Adrenal gland (tissue), 5 donors: Measurements from ENCODE around the gene RFX1.

Source experiments
- POLR2A ChIP-seq, 2 donors: fragments of 450-650 bp; IDR thresholded peaks; one replicate each; pipeline ENCODE4 v1.6.1; 2017; ENCODE audit warnings: antibody characterized with exemption in 2 of 2, mild to moderate bottlenecking in 2 of 2, moderate library complexity in 1 of 2
- TF ChIP-seq, protein P1 (sequence below), 6 experiments: fragments of 450-650 bp in 4 of 6; fragments of 200-600 bp in 2 of 6; sonication (generic) in 1 of 6; IDR thresholded peaks; 1 replicate in 5 of 6; 2 replicates in 1 of 6; pipeline versions ENCODE4 v1.5.1 to v1.8.0; 2016 to 2021; ENCODE audit warnings: antibody characterized with exemption in 6 of 6, mild to moderate bottlenecking in 2 of 6, moderate library complexity in 1 of 6
- donor health status: DM: no; HTN: no; CAD: no.

DNA sequence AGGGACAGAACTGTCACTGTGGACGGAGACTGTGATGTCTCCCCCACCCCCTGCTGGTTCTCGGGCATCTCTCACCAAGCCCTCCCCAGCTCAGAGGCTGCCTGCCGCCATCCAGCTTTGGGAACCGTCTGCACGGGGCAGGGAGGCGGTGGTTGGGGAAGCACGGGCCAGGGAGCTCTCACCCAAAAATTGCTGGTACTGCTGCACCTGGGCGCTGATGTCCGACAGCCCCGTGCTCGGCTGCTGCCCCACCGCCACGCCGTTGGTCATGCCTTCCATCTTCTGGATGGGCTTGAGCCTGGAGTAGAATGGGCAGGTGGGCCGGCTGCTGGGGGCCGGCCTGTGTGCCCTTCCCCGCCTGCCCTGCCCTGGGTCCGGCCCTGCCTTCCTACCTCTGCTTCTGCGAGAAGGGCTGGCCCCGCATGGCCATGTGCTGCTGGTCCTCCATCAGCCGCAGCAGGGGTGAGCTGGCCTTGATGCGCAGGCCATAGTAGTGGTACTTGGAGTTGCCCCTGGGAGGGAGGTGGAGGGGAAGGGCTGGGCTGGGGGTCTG, 37.7 kb downstream of the RFX1 start:
- TF ChIP-seq, protein P1, sequence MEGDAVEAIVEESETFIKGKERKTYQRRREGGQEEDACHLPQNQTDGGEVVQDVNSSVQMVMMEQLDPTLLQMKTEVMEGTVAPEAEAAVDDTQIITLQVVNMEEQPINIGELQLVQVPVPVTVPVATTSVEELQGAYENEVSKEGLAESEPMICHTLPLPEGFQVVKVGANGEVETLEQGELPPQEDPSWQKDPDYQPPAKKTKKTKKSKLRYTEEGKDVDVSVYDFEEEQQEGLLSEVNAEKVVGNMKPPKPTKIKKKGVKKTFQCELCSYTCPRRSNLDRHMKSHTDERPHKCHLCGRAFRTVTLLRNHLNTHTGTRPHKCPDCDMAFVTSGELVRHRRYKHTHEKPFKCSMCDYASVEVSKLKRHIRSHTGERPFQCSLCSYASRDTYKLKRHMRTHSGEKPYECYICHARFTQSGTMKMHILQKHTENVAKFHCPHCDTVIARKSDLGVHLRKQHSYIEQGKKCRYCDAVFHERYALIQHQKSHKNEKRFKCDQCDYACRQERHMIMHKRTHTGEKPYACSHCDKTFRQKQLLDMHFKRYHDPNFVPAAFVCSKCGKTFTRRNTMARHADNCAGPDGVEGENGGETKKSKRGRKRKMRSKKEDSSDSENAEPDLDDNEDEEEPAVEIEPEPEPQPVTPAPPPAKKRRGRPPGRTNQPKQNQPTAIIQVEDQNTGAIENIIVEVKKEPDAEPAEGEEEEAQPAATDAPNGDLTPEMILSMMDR (IDR thresholded peaks at IDR 0.05) = no peak
- no peak for TF ChIP-seq POLR2A (IDR thresholded peaks at IDR 0.05)
